ENCODE data around the gene ZFP36L1. TPM values are rescaled to one million over a fixed set of nuclear protein-coding genes. Genes with fewer than 3 reads are reported as not detected.
A peak's percentile ranks its signal among the peaks of the same experiment; 100 is the strongest.

Gene ZFP36L1
- total and polyA plus RNA-seq, 10 of the 15 experiments (the other 5 are each of a cell fraction or from before 2014, with no cell fraction given): 22.0 to 184 (median 66.1) TPM

DNA sequence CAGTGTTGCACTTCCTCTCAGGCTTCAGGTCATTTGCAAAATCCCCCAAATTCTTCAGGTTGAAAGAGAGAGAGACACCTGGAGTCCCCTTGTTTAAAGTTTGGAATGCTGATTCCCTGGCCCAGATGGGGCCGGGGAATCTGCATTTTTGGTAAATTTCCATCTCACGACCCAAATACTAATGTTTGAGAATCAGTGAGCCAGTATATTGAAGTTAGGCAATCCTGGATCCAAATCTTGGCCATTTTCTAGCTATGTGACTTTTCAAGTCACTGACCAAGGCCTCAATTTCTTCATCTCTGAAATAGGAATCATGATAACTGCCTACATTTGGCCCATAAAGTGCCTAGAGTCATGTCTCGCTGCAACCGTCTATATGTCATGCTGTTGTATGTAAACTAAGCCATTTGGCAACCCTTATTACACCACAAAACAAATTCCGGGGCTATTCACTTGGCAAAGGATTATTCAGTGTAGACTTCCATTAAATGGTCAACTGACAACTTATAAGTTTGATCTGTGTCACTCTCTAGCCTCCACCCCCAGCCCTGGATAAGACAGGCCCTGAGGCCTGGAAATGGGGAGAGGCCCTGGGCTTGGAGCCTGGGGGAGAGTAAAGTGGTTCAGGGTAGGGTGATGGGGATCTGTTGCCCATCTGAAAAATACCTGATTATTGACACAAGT lies 3.7 kb upstream of the ZFP36L1 start:
- CTCF ChIA-PET: interaction anchor here (0.6 to 3.2 kb wide), 6 partner anchors 10 to 584 kb away, joined by 3 to 26 read pairs (median 4); no protein-coding TSS in a partner anchor
- Histone ChIP-seq H3K4me2 (ENCODE audit: control insufficient read depth, insufficient read depth) (peak overlapping the region; percentile 62), H4K20me1 (ENCODE audit: control insufficient read depth, insufficient read depth) (no peaks in the 10 kb centered on the region), H3K4me3 (peak overlapping the region; percentile 97), H3K36me3 (ENCODE audit: control insufficient read depth in 2 of 2, insufficient read depth in 2 of 2, low read length in 1 of 2) (peaks cover 0 to 5% of the 10 kb centered on the region in 2 experiments; a peak in 1 of 4 replicates), H3K4me1 (ENCODE audit: control insufficient read depth, insufficient read depth, low read length) (peaks cover 18% of the 10 kb centered on the region), H3K79me2 (ENCODE audit: control insufficient read depth, insufficient read depth, low read length) (peaks cover 43% of the 10 kb centered on the region), H3K27me3 (replicated peaks in 1 of 2; ENCODE audit: control insufficient read depth in 2 of 2, insufficient read depth in 2 of 2, low read length in 1 of 2) (no peaks in the 10 kb centered on the region), H3K9ac (ENCODE audit: control insufficient read depth, insufficient read depth, low read length) (peak overlapping the region; percentile 99), H3K9me3 (replicated peaks; ENCODE audit: control insufficient read depth, insufficient read depth, low read length) (peaks cover 6% of the 10 kb centered on the region), H3K27ac (ENCODE audit: control insufficient read depth, insufficient read depth) (peak overlapping the region; percentile 100), H2AFZ (ENCODE audit: control insufficient read depth, low read depth, low read length) (peak overlapping the region; percentile 47; the same call in 1 of the 2 replicates)
- RAD21 ChIA-PET (ENCODE audit: unreplicated experiment): interaction anchor here (1.0 to 3.8 kb wide), 4 partner anchors 10 to 290 kb away, joined by 3 to 76 read pairs (median 8); no protein-coding TSS in a partner anchor
- SMC1A ChIA-PET (ENCODE audit: uncharacterized antibody, unreplicated experiment): interaction anchor here (0.9 to 4.9 kb wide), 8 partner anchors 9 to 550 kb away, joined by 3 to 78 read pairs (median 4); no protein-coding TSS in a partner anchor
- WGBS (ENCODE audit: insufficient coverage, insufficient replicate concordance, low lambda C conversion rate, missing lambda C conversion rate): 49% methylated on average over 5 of the region's 5 CpGs
- ATAC-seq: no peak
- in situ Hi-C loops (cut with MboI): loop anchor here (10.0 kb wide), 1 partner anchor 522 kb away; no protein-coding TSS in a partner anchor
- DNase-seq (ENCODE audit: low read depth, low spot score): no peak
- POLR2A ChIA-PET: interaction anchor here (1.0 to 3.8 kb wide), 8 partner anchors 10 to 584 kb away, joined by 3 to 45 read pairs (median 8); no protein-coding TSS in a partner anchor
- FAIRE-seq: no peak
- TSS peak; percentile 32 for BruUV-seq (replicated peaks)
- intact Hi-C loops (cut with micrococcal nuclease; ENCODE audit: unreplicated experiment): loop anchor here (1.0 kb wide), 1 partner anchor 18 kb away; no protein-coding TSS in a partner anchor
- no peak for TF ChIP-seq CHD1 (IDR thresholded peaks at IDR 0.05; ENCODE audit: low read depth, low read length)
- no peak for TF ChIP-seq USF1 (IDR thresholded peaks at IDR 0.05; ENCODE audit: borderline replicate concordance, extremely low read length, insufficient read depth, low read depth, low read length)
- TF ChIP-seq IRF4 (IDR thresholded peaks at IDR 0.05; ENCODE audit: low read depth, low read length): peak; percentile 73
- TF ChIP-seq ASH2L (IDR thresholded peaks at IDR 0.05; ENCODE audit: borderline replicate concordance, low read depth): no peak
- peak; percentile 12; the same call in 1 of the 2 replicates for TF ChIP-seq ZBTB40 (IDR thresholded peaks at IDR 0.05; ENCODE audit: borderline replicate concordance)
- peak in 1 of 2 experiments; percentile 71; a peak in 2 of 4 replicates for TF ChIP-seq EP300 (IDR thresholded peaks at IDR 0.05; ENCODE audit: borderline replicate concordance in 1 of 2, control insufficient read depth in 1 of 2, low read depth in 2 of 2, low read length in 2 of 2)
- TF ChIP-seq SUPT20H (IDR thresholded peaks at IDR 0.05; ENCODE audit: borderline replicate concordance, control insufficient read depth, low read depth, low read length): no peak
- no peak for TF ChIP-seq USF2 (IDR thresholded peaks at IDR 0.05; ENCODE audit: borderline replicate concordance, low read depth, low read length)
- no peak for TF ChIP-seq ZBTB11 (CRISPR knock-in tag; IDR thresholded peaks at IDR 0.05)
- TF ChIP-seq TCF12 (IDR thresholded peaks at IDR 0.05; ENCODE audit: low read depth, low read length): peak; percentile 89
- peak; percentile 74; the same call in 1 of the 3 replicates for TF ChIP-seq POU2F2 (IDR thresholded peaks at IDR 0.05; ENCODE audit: borderline replicate concordance, low read depth, low read length)

Measured in GM12878 (cell line).